Body of pancreas (tissue), 4 donors: ENCODE data around the gene REM2. TPM values are rescaled to one million over a fixed set of nuclear protein-coding genes. Genes with fewer than 3 reads are reported as not detected.
A peak's percentile ranks its signal among the peaks of the same experiment; 100 is the strongest.

Experiments
- ATAC-seq: fragments of 150-250 bp; one replicate; pipeline ENCODE4 v1.9.1; 2016
- DNase-seq, 4 donors: peaks; one replicate each; pipeline ENCODE4 v3.0.0-alpha.2; 2019
- H3K27ac ChIP-seq, 4 donors: fragments of 200-600 bp; sonication (generic); 1 replicate in 3 of 4; 2 replicates in 1 of 4; pipeline versions ENCODE4 v1.5.1 to v1.6.1; 2016 to 2019; ENCODE audit warnings: mild to moderate bottlenecking in 1 of 4, mixed read lengths in 1 of 4, moderate library complexity in 1 of 4
- H3K27me3 ChIP-seq, 2 donors: fragments of 200-600 bp; sonication (generic); one replicate each; pipeline ENCODE4 v1.6.0; 2016; ENCODE audit warnings: mild to moderate bottlenecking in 1 of 2
- H3K36me3 ChIP-seq, 2 donors: fragments of 200-600 bp; sonication (generic); replicated peaks in 1 of 2; 2 replicates each; pipeline ENCODE4 v1.5.1; 2016; ENCODE audit warnings: low read depth in 2 of 2; ENCODE audit not compliant: insufficient read depth in 1 of 2
- H3K4me1 ChIP-seq: fragments of 200-600 bp; sonication (generic); one replicate; pipeline ENCODE4 v1.6.0; 2016
- H3K4me3 ChIP-seq, 2 donors: fragments of 200-600 bp; sonication (generic); 1 replicate in 1 of 2; 2 replicates in 1 of 2; pipeline ENCODE4 v1.5.1; 2016 to 2019
- H3K9me3 ChIP-seq, 3 donors: fragments of 200-600 bp; sonication (generic); 1 replicate in 2 of 3; 2 replicates in 1 of 3; pipeline ENCODE4 v1.5.1; 2016
- POLR2A ChIP-seq, 3 donors: fragments of 450-650 bp; IDR thresholded peaks; one replicate each; pipeline ENCODE4 v1.6.1; 2016; ENCODE audit warnings: antibody characterized with exemption in 3 of 3, mild to moderate bottlenecking in 2 of 3
- WGBS, 2 donors: methylation state at CpG; one replicate each; pipeline ENCODE4 v1.1.5; 2017; 5-methylcytosine and 5-hydroxymethylcytosine counted together
- intact Hi-C: fragments of 100-400 bp; cut with DNase I; formaldehyde crosslinking; loops from one replicate; pipeline ENCODE4 v1.15.1; 2023
- total RNA-seq, 2 donors: library from RNA; depleted of rRNA; stranded (reverse); fragments of >200 nt; gene quantifications; one replicate each; pipeline ENCODE4 v1.1.0, GENCODE V29; 2016
- TF ChIP-seq, protein P1 (sequence below), 7 experiments: fragments of 450-650 bp in 4 of 7; fragments of 200-600 bp in 3 of 7; sonication (generic) in 3 of 7; IDR thresholded peaks; one replicate each; pipeline ENCODE4 v1.5.1; 2016 to 2019; ENCODE audit warnings: antibody characterized with exemption in 7 of 7

Gene REM2
- total RNA-seq, 2 donors from 2014 or later = not detected

DNA sequence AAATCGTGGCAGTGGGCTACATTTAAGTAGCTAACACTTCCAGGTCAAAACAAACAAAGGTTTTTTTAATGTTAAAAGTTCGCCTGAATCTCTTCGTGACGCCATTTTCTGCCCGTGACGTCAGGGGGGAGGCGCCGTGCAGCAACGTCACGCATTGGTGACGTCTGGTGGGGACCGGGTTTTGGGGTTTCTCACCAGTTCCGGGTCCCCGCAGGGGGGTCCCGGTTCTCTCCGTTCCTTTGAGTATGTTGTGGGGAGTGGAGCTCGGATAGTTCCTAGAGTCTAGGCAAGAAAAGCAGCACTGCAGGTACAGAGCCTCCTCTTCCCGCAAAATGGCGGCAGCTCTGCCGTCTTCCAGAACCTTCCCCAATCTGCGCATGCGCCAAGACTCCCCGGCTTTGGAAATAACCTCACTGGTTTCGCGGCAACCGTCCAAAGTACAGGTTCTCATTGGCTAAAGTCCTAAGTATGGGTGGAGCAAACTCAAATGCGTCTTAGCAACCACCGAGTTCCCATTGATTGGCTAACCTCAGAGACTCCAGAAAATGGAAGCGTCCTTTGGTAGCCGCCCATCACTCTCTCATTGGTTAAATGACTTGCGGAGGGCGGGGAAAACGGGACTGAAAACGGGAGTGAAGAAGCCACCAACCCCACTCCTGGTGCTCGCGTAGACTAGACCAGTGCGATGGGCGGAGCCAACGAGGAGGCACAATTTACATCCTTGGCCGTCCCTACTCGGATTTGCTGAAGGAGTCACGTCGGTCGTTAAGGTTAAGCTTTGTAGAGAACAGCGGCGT, 36.0 kb downstream of the REM2 start, which contains the start of gene RBM23:
TSS of gene RBM23 (minus strand) at position 346 of the 797 bp plus-strand sequence.
- peak; percentile 58 to 95 (median 94) for TF ChIP-seq POLR2A (IDR thresholded peaks at IDR 0.05)
- TF ChIP-seq, protein P1, sequence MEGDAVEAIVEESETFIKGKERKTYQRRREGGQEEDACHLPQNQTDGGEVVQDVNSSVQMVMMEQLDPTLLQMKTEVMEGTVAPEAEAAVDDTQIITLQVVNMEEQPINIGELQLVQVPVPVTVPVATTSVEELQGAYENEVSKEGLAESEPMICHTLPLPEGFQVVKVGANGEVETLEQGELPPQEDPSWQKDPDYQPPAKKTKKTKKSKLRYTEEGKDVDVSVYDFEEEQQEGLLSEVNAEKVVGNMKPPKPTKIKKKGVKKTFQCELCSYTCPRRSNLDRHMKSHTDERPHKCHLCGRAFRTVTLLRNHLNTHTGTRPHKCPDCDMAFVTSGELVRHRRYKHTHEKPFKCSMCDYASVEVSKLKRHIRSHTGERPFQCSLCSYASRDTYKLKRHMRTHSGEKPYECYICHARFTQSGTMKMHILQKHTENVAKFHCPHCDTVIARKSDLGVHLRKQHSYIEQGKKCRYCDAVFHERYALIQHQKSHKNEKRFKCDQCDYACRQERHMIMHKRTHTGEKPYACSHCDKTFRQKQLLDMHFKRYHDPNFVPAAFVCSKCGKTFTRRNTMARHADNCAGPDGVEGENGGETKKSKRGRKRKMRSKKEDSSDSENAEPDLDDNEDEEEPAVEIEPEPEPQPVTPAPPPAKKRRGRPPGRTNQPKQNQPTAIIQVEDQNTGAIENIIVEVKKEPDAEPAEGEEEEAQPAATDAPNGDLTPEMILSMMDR (IDR thresholded peaks at IDR 0.05) = peak in 2 of 7 experiments; percentile 19 to 21
- peaks cover 0 to 22% of the 10 kb centered on the region in 2 donors for H3K36me3 ChIP-seq
- WGBS, 2 donors = 0 to 1% methylated on average over 45 to 46 of the region's 46 CpGs
- H3K4me3 ChIP-seq = peak within 1 kb of the TSS; percentile 26 to 47
- intact Hi-C loops = no loop called here
- H3K9me3 ChIP-seq = no peaks in the 10 kb centered on the region
- H3K4me1 ChIP-seq = peaks cover 21% of the 10 kb centered on the region
- peak within 1 kb of the TSS; percentile 95 to 99 (median 97) for H3K27ac ChIP-seq
- ATAC-seq (peak; percentile 98), DNase-seq (peak; percentile 100)
- no peaks in the 10 kb centered on the region for H3K27me3 ChIP-seq

DNA sequence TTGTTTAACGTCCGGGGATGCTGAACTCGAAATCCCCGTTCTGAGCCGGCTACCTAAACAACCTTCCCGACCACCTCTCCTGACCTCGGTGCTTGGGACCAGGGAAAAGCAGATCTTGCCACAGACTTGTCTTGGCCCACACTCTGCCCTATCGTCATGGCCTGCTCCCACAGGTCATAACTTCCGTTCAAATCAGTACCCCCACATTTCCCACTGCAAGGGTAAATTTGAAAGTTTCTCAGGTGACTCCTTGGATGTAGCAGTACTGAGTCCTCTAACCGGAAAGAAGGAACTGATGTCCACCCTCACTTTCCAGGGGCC, 36.5 kb downstream of the REM2 start:
- DNase-seq (no peak), ATAC-seq (no peak)
- intact Hi-C loops = no loop called here
- Histone ChIP-seq H3K27me3 (no peaks in the 10 kb centered on the region), H3K27ac (peak overlapping the region; percentile 56 to 99 (median 78)), H3K36me3 (peaks cover 0 to 27% of the 10 kb centered on the region in 2 donors), H3K4me1 (peaks cover 21% of the 10 kb centered on the region), H3K9me3 (no peaks in the 10 kb centered on the region), H3K4me3 (no peak overlapping the region)
- 5 to 7% methylated on average over 9 to 10 of the region's 10 CpGs for WGBS, 2 donors
- TF ChIP-seq, protein P1 (IDR thresholded peaks at IDR 0.05) = no peak
- TF ChIP-seq POLR2A (IDR thresholded peaks at IDR 0.05) = no peak

DNA sequence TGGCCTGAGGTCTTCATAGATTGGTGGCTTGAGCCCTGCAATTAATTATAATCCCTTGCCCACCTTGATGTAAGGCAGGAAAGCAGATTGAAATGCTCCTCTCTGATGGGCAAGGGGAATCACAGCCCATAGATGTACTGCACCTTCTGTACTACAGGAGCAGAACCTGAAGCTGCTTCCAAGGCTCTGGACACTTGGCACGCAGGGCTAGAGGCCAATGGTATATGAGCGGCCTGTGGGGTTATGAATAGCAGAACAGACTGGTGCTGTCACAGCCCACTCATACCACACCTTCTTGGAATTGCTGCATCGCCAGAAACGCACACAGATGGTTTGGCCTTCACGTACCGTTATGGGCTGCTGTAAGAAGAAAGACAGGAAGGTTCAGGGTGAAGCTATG, 37.7 kb downstream of the REM2 start:
- H3K27ac ChIP-seq = no peak overlapping the region
- H3K36me3 ChIP-seq = peaks cover 0 to 30% of the 10 kb centered on the region in 2 donors
- no peak for ATAC-seq
- H3K9me3 ChIP-seq = no peaks in the 10 kb centered on the region
- TF ChIP-seq, protein P1 (IDR thresholded peaks at IDR 0.05) = no peak
- no peak for TF ChIP-seq POLR2A (IDR thresholded peaks at IDR 0.05)
- peaks cover 21% of the 10 kb centered on the region for H3K4me1 ChIP-seq
- intact Hi-C loops = no loop called here
- DNase-seq = no peak
- H3K27me3 ChIP-seq = no peaks in the 10 kb centered on the region
- H3K4me3 ChIP-seq = no peak overlapping the region
- WGBS, 2 donors = 86% methylated on average over 6 of the region's 6 CpGs

DNA sequence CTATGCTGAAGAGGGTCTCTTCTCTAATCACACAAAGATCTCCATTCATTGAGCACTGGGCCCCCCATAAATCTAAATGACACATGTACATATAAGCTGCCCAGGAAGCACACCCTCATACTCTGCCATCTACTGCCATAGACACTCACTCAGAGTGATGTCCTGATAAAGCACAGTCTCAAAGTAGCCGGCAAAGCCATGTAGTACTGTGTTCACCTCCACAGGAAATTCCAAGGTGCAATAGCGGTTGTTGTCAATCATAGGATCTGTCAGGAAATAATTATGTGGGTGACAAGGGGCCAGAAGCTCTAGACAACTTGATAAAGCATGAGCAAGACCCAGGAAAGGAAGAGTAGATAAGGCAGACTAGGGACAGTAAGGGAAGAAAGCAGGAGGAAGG, 39.3 kb downstream of the REM2 start:
- DNase-seq (no peak), ATAC-seq (no peak)
- no peaks in the 10 kb centered on the region for H3K9me3 ChIP-seq
- no peak overlapping the region for H3K27ac ChIP-seq
- 76 to 92% methylated on average over 1 to 2 of the region's 2 CpGs for WGBS, 2 donors
- H3K4me1 ChIP-seq = peaks cover 14% of the 10 kb centered on the region
- intact Hi-C loops = no loop called here
- TF ChIP-seq, protein P1 (IDR thresholded peaks at IDR 0.05) = no peak
- no peak for TF ChIP-seq POLR2A (IDR thresholded peaks at IDR 0.05)
- no peaks in the 10 kb centered on the region for H3K27me3 ChIP-seq
- H3K4me3 ChIP-seq = no peak overlapping the region
- peaks cover 0 to 30% of the 10 kb centered on the region in 2 donors for H3K36me3 ChIP-seq

DNA sequence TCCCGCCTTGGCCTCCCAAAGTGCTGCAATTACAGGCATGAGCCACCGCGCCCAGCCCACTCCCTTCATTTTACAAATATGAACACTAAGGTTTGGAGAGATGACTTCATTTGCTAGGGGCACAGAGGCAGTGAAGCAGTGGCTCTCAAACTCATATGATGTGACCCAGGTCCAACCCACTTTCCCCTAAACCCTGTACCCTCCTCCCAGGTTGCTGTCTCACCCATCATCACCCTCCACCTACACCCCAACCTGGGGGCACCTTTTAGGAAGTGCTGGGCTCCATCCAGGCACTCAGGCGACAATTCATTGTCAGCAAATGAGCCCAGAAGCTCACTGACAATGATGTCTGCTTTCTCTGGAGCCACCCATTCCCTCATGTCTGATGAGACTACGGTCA, 40.7 kb downstream of the REM2 start:
- ATAC-seq (no peak), DNase-seq (no peak)
- 93% methylated on average over 5 of the region's 5 CpGs for WGBS, 2 donors
- no peaks in the 10 kb centered on the region for H3K9me3 ChIP-seq
- peaks cover 0 to 30% of the 10 kb centered on the region in 2 donors for H3K36me3 ChIP-seq
- H3K27ac ChIP-seq = no peak overlapping the region
- H3K4me1 ChIP-seq = peaks cover 20% of the 10 kb centered on the region
- no peaks in the 10 kb centered on the region for H3K27me3 ChIP-seq
- intact Hi-C loops = no loop called here
- no peak for TF ChIP-seq POLR2A (IDR thresholded peaks at IDR 0.05)
- TF ChIP-seq, protein P1 (IDR thresholded peaks at IDR 0.05) = no peak
- H3K4me3 ChIP-seq = no peak overlapping the region
